Measurements from ENCODE around the gene DCP1A. TPM values are rescaled to one million over a fixed set of nuclear protein-coding genes. Genes with fewer than 3 reads are reported as not detected.

DCP1A gene
- total RNA-seq, 1 experiment from 2014 or later, result 12.7 TPM

GRCh38 chr3:53258600-53259426 is 88.5 kb downstream of the DCP1A start:
- no peaks in the 10 kb centered on the region for H3K9me2 ChIP-seq (replicated peaks; ENCODE audit: low read length)
- DNase-seq, result no peak
- H3K79me2 ChIP-seq (ENCODE audit: low read length), result peaks cover 23% of the 10 kb centered on the region
- H3K4me2 ChIP-seq (ENCODE audit: low read length), result no peak overlapping the region
- H3K27ac ChIP-seq (ENCODE audit: low read length), result no peak overlapping the region
- no peak for ATAC-seq
- H4K20me1 ChIP-seq (ENCODE audit: low read length), result peaks cover 13% of the 10 kb centered on the region
- no peak overlapping the region for H3K4me3 ChIP-seq (ENCODE audit: low read length)
- H3K9me3 ChIP-seq (ENCODE audit: low read length), result no peaks in the 10 kb centered on the region
- H3F3A ChIP-seq (ENCODE audit: low read length, unreplicated experiment), result no peaks in the 10 kb centered on the region
- ChIA-PET POLR2A (ENCODE audit: unreplicated experiment) (no interaction called here), CTCF (no interaction called here)
- no peak overlapping the region for H2AFZ ChIP-seq (ENCODE audit: low read length)
- TF ChIP-seq EZH2 (IDR thresholded peaks at IDR 0.05; ENCODE audit: low read length, unreplicated experiment), result no peak
- TF ChIP-seq CTCF (conservative IDR thresholded peaks at IDR 0.05; ENCODE audit: low read depth, low read length), result no peak
- no peak for TF ChIP-seq EZH2phosphoT487 (IDR thresholded peaks at IDR 0.05; ENCODE audit: borderline replicate concordance, low read length)
- BruUV-seq (replicated peaks), result no TSS peak
- peaks cover 15% of the 10 kb centered on the region for H3K4me1 ChIP-seq (ENCODE audit: insufficient read depth, low read length)
- no peaks in the 10 kb centered on the region for H3K27me3 ChIP-seq (ENCODE audit: low read length)
- intact Hi-C loops (cut with micrococcal nuclease), result loop anchor here (5.0 kb wide), 1 partner anchor 88 kb away; the partner anchor contains the start of gene DCP1A
- no peak overlapping the region for H3K9ac ChIP-seq (ENCODE audit: low read length)
- no peaks in the 10 kb centered on the region for H3K36me3 ChIP-seq (ENCODE audit: low read depth, low read length)

GRCh38 chr3:53257465-53257864 is 89.9 kb downstream of the DCP1A start:
- POLR2A ChIA-PET (ENCODE audit: unreplicated experiment), result no interaction called here

More at GRCh38 chr3:53257465-53257864, 89.9 kb downstream of the DCP1A start:
- Histone ChIP-seq H3K27ac (ENCODE audit: low read length) (no peak overlapping the region), H3K9me3 (ENCODE audit: low read length) (no peaks in the 10 kb centered on the region), H3K4me3 (ENCODE audit: low read length) (no peak overlapping the region), H3K9me2 (replicated peaks; ENCODE audit: low read length) (no peaks in the 10 kb centered on the region), H3K9ac (ENCODE audit: low read length) (no peak overlapping the region), H4K20me1 (ENCODE audit: low read length) (peaks cover 26% of the 10 kb centered on the region), H2AFZ (ENCODE audit: low read length) (no peak overlapping the region), H3K4me2 (ENCODE audit: low read length) (no peak overlapping the region), H3K4me1 (ENCODE audit: insufficient read depth, low read length) (peaks cover 20% of the 10 kb centered on the region), H3K27me3 (ENCODE audit: low read length) (no peaks in the 10 kb centered on the region), H3K36me3 (ENCODE audit: low read depth, low read length) (peaks cover 6% of the 10 kb centered on the region), H3K79me2 (ENCODE audit: low read length) (peaks cover 36% of the 10 kb centered on the region), H3F3A (ENCODE audit: low read length, unreplicated experiment) (no peaks in the 10 kb centered on the region)
- no TSS peak for BruUV-seq (replicated peaks)
- no peak for ATAC-seq
- TF ChIP-seq CTCF (conservative IDR thresholded peaks at IDR 0.05; ENCODE audit: low read depth, low read length) (no peak), EZH2 (IDR thresholded peaks at IDR 0.05; ENCODE audit: low read length, unreplicated experiment) (no peak), EZH2phosphoT487 (IDR thresholded peaks at IDR 0.05; ENCODE audit: borderline replicate concordance, low read length) (no peak)
- intact Hi-C loops (cut with micrococcal nuclease), result loop anchor here (5.0 kb wide), 1 partner anchor 90 kb away; the partner anchor contains the start of gene DCP1A
- DNase-seq, result no peak
- CTCF ChIA-PET, result no interaction called here

Measured in PC-3 (cell line).